DND-41 (cell line): ENCODE results near the gene RAN.

Experiments used
- CTCF ChIP-seq: IDR thresholded peaks from 2 replicates; pipeline ENCODE4 v1.5.1; 2012; ENCODE audit warnings: borderline replicate concordance, low read length, moderate library complexity, mild to moderate bottlenecking; ENCODE audit not compliant: poor library complexity, severe bottlenecking; ENCODE audit errors: extremely low read depth
- EZH2 ChIP-seq: IDR thresholded peaks from 3 replicates; pipeline ENCODE4 v1.6.1; 2012; ENCODE audit warnings: borderline replicate concordance, low read depth, mild to moderate bottlenecking, moderate library complexity, low read length, inconsistent platforms; ENCODE audit not compliant: severe bottlenecking

GRCh38 chr12:130874696-130875095 lies 2.8 kb downstream of the RAN start:
- TF ChIP-seq EZH2 (no peak), CTCF (no peak)
